GM23338 (cell line): Measurements from ENCODE around the gene DCLK2. TPM values are rescaled to one million over a fixed set of nuclear protein-coding genes. Genes with fewer than 3 reads are reported as not detected.

Source experiments
- ATAC-seq: fragments of 200-7000 bp; cut with Tn5 transposase; 3 replicates; pipeline ENCODE4 v1.9.1; 2020
- DNase-seq: peaks from one replicate; pipeline ENCODE4 v3.0.0-alpha.2; 2015; ENCODE audit warnings: low spot score
- H2AFZ ChIP-seq: fragments of 200-600 bp; sonication (generic); 2 replicates; pipeline ENCODE4 v1.8.0; 2016; ENCODE audit warnings: antibody characterized with exemption, mild to moderate bottlenecking, moderate library complexity
- H3F3A ChIP-seq: fragments of 200-600 bp; sonication (generic); replicated peaks from 2 replicates; pipeline ENCODE4 v1.8.0; 2017; ENCODE audit warnings: antibody characterized with exemption, mixed run types, low read depth
- H3K27ac ChIP-seq: fragments of 200-600 bp; sonication (generic); 2 replicates; pipeline ENCODE4 v1.6.1; 2016; ENCODE audit warnings: low read depth
- H3K27me3 ChIP-seq: fragments of 200-600 bp; sonication (generic); 2 replicates; pipeline ENCODE4 v1.8.0; 2016; ENCODE audit warnings: mild to moderate bottlenecking, mixed run types, moderate library complexity; ENCODE audit not compliant: insufficient read depth
- H3K36me3 ChIP-seq: fragments of 200-600 bp; sonication (generic); 2 replicates; pipeline ENCODE4 v1.8.0; 2016; ENCODE audit warnings: mild to moderate bottlenecking; ENCODE audit not compliant: insufficient read depth
- H3K4me1 ChIP-seq: fragments of 200-600 bp; sonication (generic); 2 replicates; pipeline ENCODE4 v1.8.0; 2016; ENCODE audit warnings: mild to moderate bottlenecking, moderate library complexity; ENCODE audit not compliant: insufficient read depth
- H3K4me2 ChIP-seq: fragments of 200-600 bp; sonication (generic); 2 replicates; pipeline ENCODE4 v1.7.1; 2017; ENCODE audit warnings: mixed run types
- H3K4me3 ChIP-seq: fragments of 200-600 bp; sonication (generic); 2 replicates; pipeline ENCODE4 v1.6.1; 2016; ENCODE audit warnings: mixed run types
- H3K79me2 ChIP-seq: fragments of 200-600 bp; sonication (generic); replicated peaks from 2 replicates; pipeline ENCODE4 v1.8.0; 2017; ENCODE audit warnings: mild to moderate bottlenecking; ENCODE audit not compliant: insufficient read depth
- H3K9me2 ChIP-seq: fragments of 200-600 bp; sonication (generic); 2 replicates; pipeline ENCODE4 v1.8.0; 2017; ENCODE audit not compliant: insufficient read depth
- H4K20me1 ChIP-seq: fragments of 200-600 bp; sonication (generic); replicated peaks from 2 replicates; pipeline ENCODE4 v1.8.0; 2017; ENCODE audit warnings: mild to moderate bottlenecking; ENCODE audit not compliant: insufficient read depth
- H3K27ac Mint-ChIP-seq: 2 replicates; pipeline ENCODE4 v1.8.0; 2020; ENCODE audit warnings: inconsistent platforms, mild to moderate bottlenecking, moderate library complexity, mixed read lengths
- H3K27me3 Mint-ChIP-seq: 3 replicates; pipeline ENCODE4 v1.8.0; 2022; ENCODE audit warnings: low read depth, mild to moderate bottlenecking, moderate library complexity, mixed read lengths, inconsistent platforms; ENCODE audit not compliant: insufficient read depth, poor library complexity
- H3K36me3 Mint-ChIP-seq: 3 replicates; pipeline ENCODE4 v1.8.0; 2021; ENCODE audit warnings: low read depth, mild to moderate bottlenecking, inconsistent platforms, moderate library complexity, mixed read lengths
- H3K4me1 Mint-ChIP-seq: 3 replicates; pipeline ENCODE4 v1.8.0; 2020; ENCODE audit warnings: mild to moderate bottlenecking, inconsistent platforms, mixed read lengths
- H3K4me3 Mint-ChIP-seq: 3 replicates; pipeline ENCODE4 v1.8.0; 2021; ENCODE audit warnings: moderate library complexity, mild to moderate bottlenecking, inconsistent platforms, mixed read lengths
- H3K9me3 Mint-ChIP-seq: 3 replicates; pipeline ENCODE4 v1.8.0; 2020; ENCODE audit warnings: moderate library complexity, mild to moderate bottlenecking, inconsistent platforms, mixed read lengths
- CREB1 ChIP-seq: fragments of 250-450 bp; sonication (Bioruptor Pico); IDR thresholded peaks from 2 replicates; pipeline ENCODE4 v1.5.0; 2020; ENCODE audit warnings: low read depth, mild to moderate bottlenecking, moderate library complexity
- CTCF ChIP-seq, 2 experiments: fragments of 200-600 bp in 1 of 2; sonication (generic) in 1 of 2; conservative IDR thresholded peaks; 2 replicates each; pipeline versions ENCODE4 v1.5.1 to v1.6.1; 2016 to 2017; ENCODE audit warnings: antibody characterized with exemption in 2 of 2, low read depth in 2 of 2, mild to moderate bottlenecking in 2 of 2, moderate library complexity in 1 of 2
- ETS1 ChIP-seq: IDR thresholded peaks from 2 replicates; pipeline ENCODE4 v1.6.1; 2016; ENCODE audit warnings: antibody characterized with exemption
- EZH2phosphoT487 ChIP-seq: fragments of 200-600 bp; sonication (generic); IDR thresholded peaks from one replicate; pipeline ENCODE4 v1.8.1; 2018; ENCODE audit warnings: antibody characterized with exemption; ENCODE audit not compliant: unreplicated experiment
- JUNB ChIP-seq: IDR thresholded peaks from one replicate; pipeline ENCODE4 v1.6.1; 2016; ENCODE audit warnings: antibody characterized with exemption; ENCODE audit not compliant: unreplicated experiment
- NANOG ChIP-seq: IDR thresholded peaks from 2 replicates; pipeline ENCODE4 v1.6.1; 2016; ENCODE audit warnings: antibody characterized with exemption, borderline replicate concordance
- POLR2AphosphoS5 ChIP-seq: IDR thresholded peaks from 2 replicates; pipeline ENCODE4 v1.6.1; 2016; ENCODE audit warnings: antibody characterized with exemption, low read depth
- REST ChIP-seq: IDR thresholded peaks from one replicate; pipeline ENCODE4 v1.6.1; 2018; ENCODE audit warnings: antibody characterized with exemption; ENCODE audit not compliant: unreplicated experiment
- STAT1 ChIP-seq: IDR thresholded peaks from one replicate; pipeline ENCODE4 v1.6.1; 2016; ENCODE audit warnings: antibody characterized with exemption; ENCODE audit not compliant: unreplicated experiment
- ZNF114 ChIP-seq: fragments of 250-450 bp; sonication (Bioruptor Pico); IDR thresholded peaks from 2 replicates; pipeline ENCODE4 v1.5.0; 2020; ENCODE audit warnings: mild to moderate bottlenecking, moderate library complexity
- ZNF331 ChIP-seq: fragments of 250-450 bp; sonication (Bioruptor Pico); IDR thresholded peaks from 2 replicates; pipeline ENCODE4 v1.5.0; 2020; ENCODE audit warnings: low read depth, mild to moderate bottlenecking, moderate library complexity
- polyA plus RNA-seq: library from polyadenylated mRNA; unstranded; fragments of >200 nt; fragmentation: Nextera tagmentation; extraction: Ambion mirVana; gene quantifications from 2 replicates; pipeline ENCODE4 v1.2.1, GENCODE V29; 2016
- total RNA-seq: library from RNA; depleted of rRNA; stranded (reverse); fragments of >200 nt; shearing (Covaris generic); gene quantifications from 2 replicates; pipeline ENCODE4 v1.2.3, GENCODE V29; 2014

The DCLK2 gene
- total and polyA plus RNA-seq, 2 experiments from 2014 or later = 0.49 TPM; not detected in 1

GRCh38 chr4:150176547-150176946 lies 98.3 kb downstream of the DCLK2 start (continued):
- TF ChIP-seq REST = no peak
- TF ChIP-seq POLR2AphosphoS5 = no peak
- no peak for TF ChIP-seq ETS1
- no peak for TF ChIP-seq ZNF331 (CRISPR knock-in tag)
- TF ChIP-seq CTCF (conservative IDR thresholded peaks at IDR 0.05; ENCODE audit: low read depth in 2 of 2) = no peak
- no peak for TF ChIP-seq STAT1
- TF ChIP-seq EZH2phosphoT487 = no peak

- H3K27ac ChIP-seq = no peak overlapping the region
- no peak overlapping the region for H3K4me2 ChIP-seq
- no peaks in the 10 kb centered on the region for H3K79me2 ChIP-seq
- H3K9me3 Mint-ChIP-seq = no peaks in the 10 kb centered on the region
- H3K4me1 ChIP-seq = no peaks in the 10 kb centered on the region
- no peak overlapping the region for H2AFZ ChIP-seq
- H4K20me1 ChIP-seq = no peaks in the 10 kb centered on the region; the same call in 1 of the 2 replicates
- no peaks in the 10 kb centered on the region for H3K27me3 ChIP-seq
- H3K4me3 Mint-ChIP-seq = no peak overlapping the region
- DNase-seq = no peak
- no peaks in the 10 kb centered on the region for H3K4me1 Mint-ChIP-seq
- no peak overlapping the region for H3K4me3 ChIP-seq
- no peaks in the 10 kb centered on the region for H3K9me2 ChIP-seq
- H3K27me3 Mint-ChIP-seq = no peaks in the 10 kb centered on the region
- H3F3A ChIP-seq = no peaks in the 10 kb centered on the region
- H3K36me3 Mint-ChIP-seq = no peaks in the 10 kb centered on the region
- ATAC-seq = no peak
- H3K36me3 ChIP-seq = no peaks in the 10 kb centered on the region
- no peak overlapping the region for H3K27ac Mint-ChIP-seq
- TF ChIP-seq NANOG (no peak), STAT1 (no peak), JUNB (no peak), REST (no peak), ZNF114 (CRISPR knock-in tag) (no peak), ZNF331 (CRISPR knock-in tag) (no peak), ETS1 (no peak), CTCF (conservative IDR thresholded peaks at IDR 0.05; ENCODE audit: low read depth in 2 of 2) (no peak), CREB1 (CRISPR knock-in tag) (no peak), POLR2AphosphoS5 (no peak)
Observed at GRCh38 chr4:150178161-150178560, 99.9 kb downstream of the DCLK2 start.
